ENCODE data around the gene FAM222A.

Gene FAM222A

GRCh38 chr12:109711596-109712461, 1.8 kb upstream of the FAM222A start:
- no peak for DNase-seq

DNA sequence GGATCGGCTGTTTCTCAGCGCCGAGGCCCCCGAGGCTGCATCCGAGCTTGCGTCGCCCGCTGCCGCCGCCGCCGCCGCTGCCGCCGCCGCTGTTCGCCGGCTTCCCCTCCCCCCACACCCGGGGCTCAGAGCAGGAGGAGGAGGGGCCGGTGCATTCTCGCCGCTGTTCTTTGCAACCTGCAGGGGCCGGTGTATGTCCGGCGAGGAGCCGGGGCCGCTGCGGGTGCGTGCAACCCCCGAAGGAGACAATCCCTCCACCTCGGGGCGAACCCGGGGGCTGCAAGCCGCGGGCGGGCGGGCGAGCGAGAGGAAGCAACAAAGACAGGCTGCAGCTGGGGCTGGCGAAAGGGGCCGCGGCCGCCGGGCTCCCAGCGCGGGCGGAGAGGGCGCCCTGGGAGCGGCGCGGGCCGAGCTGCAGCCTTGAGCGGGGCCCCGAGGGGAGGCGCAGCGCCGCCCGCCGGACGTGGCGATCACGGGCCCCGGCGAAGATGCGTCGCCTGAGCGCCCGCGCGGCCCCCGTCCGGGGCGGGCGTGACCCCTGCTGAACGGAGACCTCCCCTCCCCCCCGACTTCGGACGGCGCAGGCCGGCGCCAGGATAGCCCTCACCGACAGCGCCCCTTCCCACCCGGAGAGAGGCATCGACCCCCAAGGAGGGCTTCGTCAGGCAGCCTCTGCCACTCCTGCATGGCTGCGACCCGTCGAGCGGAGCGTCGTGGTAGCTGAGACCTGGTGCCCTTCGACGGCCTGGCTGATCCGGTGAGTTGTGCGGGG, 702 bp downstream of the FAM222A start:
- DNase-seq, result peak; percentile 19

DNA sequence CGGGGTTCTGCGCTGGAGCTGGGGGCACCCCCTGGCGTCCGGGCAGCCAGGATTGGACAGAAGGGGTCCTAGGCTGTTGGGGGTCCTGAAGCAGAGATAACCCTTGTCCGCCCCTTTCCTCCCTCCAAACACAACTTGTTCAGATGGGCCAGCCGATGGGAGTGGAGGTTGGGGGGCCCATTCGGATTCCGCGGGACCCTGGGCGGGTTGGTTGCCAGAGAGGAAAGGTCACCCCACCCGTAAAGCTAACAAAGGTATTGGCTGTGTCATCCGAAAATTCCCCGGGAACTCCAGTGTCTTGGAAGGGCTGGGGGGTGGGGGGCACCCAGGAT, 1.3 kb downstream of the FAM222A start:
- no peak for DNase-seq

- DNase-seq, result no peak
Measured at GRCh38 chr12:109715310-109716091, 1.9 kb downstream of the FAM222A start.

DNA sequence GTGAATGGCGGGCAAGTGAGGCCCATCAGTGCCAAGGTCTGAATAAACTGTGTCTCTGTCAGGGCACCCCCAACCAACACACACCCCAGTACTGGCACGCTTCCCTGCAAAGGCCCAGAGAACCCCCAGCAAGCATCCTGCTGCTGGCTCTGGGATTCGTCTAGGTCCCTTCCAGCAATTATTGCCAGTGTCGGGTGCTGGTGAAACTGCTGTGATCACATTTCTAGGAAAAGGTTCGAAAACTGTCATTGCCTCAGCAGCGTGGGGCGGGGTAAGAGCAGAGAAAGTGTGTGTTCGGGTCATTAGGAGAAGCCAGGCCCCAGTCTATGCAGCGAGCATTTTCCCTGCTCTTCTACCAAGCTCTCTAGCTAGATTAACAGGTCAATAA, 2.5 kb downstream of the FAM222A start:
- DNase-seq, result no peak

DNA sequence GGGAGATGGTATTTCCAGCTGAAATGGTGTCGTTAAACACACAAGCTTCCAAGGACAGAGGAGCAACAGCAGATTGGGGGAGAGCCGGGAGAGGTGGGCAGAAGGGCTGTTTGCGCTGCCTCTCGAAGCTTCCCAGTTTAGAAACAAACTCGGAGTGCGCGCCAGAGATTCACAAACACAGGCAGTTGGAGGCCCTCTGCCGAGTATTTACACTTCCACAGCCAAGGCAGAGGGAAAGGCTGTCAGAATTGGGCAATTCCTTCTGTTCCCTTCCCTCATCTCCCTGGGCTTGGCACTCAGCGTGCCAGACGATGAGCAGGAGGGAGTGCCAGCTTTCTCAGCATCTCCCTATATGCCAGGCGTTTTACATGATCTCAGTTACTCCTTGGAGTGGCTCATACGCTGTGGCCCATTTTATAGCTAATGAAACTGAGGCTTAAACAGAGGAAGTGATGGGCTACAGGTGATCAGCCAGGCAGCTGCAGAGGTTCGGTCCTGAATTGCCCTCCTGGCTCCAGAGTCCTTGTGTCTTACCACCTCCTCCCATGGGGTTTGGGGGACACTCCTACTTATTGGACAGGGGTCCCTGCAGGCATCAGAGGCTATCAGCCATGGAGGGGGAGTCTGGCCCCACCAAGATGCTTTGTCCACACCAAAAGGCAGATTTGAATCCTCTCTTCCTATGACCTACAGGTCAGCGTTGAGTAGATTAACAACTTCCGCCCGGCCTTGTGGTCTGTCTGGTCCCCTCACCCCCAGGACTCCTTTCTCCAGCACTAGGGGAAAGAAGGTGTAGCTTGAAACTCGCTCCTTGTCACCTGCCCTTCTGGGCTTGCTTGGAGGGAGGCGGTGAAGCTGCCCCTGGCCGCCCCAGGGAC, 3.1 kb downstream of the FAM222A start:
- no peak for DNase-seq

DNA sequence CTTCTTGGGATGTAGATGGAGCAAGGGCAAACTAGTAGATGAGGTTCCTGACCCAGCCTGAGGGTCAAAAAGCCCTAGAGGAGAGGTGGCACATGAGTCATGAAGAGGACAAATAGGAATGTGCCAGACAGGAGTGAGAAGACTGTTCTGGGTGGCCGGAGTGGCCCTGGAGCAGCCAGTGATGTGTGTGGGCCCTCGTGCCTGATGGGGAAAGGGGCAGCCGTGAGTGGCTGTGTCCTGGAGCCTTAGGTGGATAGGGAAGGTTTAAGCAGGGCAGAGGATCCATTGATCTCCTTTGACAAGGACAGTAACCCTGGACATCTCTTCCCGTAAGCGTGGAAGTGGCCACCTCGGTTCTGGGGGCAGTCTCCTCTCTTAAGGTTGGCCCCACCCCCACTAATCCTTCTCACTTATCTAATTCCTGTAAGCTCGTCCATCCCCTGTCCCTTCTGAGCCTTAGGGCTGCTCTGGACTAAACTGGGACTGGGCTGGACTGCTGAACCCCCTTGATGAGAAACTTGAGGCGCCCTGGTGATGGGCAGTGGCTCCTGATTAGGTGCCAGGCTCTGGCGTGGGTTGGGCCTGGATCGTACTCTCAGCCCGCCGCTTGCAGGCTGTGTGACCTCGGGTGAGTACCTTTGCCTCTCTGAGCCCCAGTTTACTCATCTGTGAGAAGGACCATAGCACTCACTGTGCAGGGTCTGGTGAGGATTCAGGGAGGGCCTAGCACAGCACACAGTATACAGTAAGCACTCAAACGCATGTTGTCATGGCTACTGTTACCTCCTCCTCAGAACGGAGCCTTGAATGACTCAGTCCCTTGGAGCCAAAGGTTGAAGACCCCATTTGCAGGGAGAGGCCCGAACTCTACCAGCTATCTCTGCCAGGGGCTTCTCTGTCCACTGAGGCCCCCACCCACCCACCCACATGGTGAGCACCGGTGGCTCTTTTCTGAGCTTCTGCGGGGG, 4.0 kb downstream of the FAM222A start:
- no peak for DNase-seq

- DNase-seq, result no peak
Measured at GRCh38 chr12:109718390-109718789, 4.8 kb downstream of the FAM222A start.

DNA sequence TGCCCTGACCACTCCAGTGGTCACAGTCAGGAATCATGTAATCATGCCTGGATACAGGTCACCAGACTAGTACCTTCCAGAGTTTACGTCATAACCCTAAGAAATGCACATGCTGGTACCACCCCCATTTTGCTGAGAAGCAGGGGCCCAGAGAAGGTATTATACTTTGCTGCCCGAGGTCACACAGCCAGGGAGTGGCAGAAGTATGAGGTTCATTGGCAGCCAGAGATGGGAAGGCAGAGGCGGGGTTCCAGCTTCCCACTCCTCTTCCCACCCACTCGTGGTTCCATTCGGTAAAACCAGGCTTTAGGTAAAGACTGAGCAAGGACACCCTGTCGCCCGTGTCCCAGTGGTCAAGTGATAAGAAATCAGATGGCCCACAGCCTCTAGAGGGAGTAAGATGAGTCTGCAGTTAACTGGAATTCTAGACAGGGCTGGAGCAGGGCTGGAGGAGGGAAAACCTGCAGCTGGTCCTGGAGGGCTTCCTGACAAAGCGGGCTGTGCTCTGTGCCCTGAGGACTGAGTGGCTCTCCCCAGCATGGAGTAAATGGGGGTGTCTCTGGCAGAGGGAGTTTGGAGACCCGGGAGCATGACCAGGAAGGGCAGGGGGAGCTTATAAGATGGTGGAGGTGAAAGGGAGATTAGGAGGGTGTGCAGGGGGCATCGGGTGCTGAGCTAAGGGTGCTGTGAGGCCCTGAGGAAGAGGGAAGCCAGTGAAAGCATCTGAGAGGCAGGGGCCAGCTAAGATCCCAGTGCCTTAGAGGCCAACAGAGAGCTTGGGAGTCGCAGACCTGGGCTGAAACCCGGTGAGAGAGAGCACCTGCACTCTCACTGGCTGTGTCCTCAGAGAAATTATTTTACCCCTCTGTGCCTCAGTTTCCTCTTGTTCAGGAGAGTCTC, 5.7 kb downstream of the FAM222A start:
- no peak for DNase-seq

GRCh38 chr12:109720152-109720856, 6.7 kb downstream of the FAM222A start:
- no peak for DNase-seq

GRCh38 chr12:109720857-109721189, 7.2 kb downstream of the FAM222A start:
- DNase-seq, result no peak

GRCh38 chr12:109721276-109721675, 7.7 kb downstream of the FAM222A start:
- no peak for DNase-seq

DNA sequence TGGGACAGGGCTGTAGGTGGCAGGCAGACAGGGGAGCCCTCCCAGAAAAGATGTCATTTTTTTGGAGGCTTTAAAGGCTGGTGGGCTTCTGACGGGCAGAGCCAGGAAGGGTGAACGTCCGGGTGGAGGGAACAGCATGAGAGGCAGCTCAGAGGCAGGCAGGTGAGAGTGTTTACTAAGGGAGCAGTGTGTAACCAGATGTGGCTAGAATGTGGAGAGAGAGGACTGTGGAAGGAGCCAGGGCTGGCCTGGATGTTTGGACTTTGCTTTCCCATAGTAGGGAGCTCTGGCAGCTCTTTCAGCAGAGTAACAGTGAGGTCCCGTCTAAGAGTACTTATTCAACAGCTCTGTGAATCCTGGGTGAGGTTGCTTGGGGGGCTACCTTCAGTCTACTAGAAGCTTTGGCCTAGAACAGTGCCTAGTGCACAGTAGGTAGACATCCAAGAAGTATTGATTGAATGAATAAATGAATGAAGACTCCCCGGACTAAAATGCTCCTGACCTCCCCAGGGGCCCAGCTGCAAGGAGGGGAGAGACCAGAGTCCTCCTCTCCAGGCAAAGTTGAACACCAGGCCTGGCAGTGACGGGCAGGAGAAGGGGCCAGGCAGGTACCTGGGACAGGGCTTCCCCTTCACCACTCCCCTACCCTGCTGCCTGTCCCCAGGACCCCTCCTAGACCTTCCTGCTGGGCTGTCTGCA, 8.5 kb downstream of the FAM222A start:
- no peak for DNase-seq

DNA sequence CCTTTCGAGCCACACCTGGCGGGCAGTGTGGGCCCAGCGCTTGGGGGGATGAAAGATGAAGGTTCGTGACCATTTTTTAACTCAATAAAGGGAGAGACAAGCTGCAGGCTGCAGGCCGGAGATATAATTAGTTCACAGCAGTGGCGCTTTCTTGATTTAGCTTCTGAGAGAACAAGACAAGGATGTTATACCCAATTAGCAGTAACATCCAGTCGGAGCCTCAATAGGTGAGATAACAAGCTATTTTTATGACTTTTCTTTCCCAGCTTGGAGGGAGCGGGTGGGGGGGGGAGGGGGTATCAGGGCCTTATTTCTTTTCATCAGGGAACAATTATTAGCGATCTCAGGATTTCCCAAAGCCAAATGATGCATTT, 9.1 kb downstream of the FAM222A start:
- no peak for DNase-seq

DNA sequence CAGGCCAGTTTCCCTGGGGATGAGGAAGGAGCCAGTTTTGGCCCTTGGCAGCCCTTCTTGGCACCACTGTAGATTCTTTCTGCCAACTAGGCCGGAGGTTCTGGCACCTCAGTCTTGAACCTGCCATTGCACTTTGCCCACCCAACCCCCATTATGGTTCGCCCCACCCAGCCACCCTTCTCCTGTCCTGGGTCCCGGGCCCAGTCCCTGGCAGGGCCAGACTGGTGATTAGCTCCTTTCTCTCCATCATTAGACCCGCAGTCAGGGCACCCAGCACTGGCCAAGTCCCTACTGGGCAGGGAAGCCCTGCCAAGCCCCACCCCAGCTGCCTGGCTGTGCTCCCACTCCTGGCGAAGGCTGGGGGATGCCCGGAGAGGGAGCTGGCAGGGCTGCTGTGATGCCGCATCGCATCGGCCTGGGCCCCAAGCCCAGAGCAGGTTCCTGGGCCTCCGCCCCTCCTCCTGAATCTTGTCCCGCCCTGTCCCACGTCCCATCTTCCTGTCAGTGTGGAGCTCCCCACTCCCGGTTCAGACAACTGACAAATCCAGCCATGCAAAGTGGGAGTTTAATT, 9.8 kb downstream of the FAM222A start:
- DNase-seq, result no peak

DNA sequence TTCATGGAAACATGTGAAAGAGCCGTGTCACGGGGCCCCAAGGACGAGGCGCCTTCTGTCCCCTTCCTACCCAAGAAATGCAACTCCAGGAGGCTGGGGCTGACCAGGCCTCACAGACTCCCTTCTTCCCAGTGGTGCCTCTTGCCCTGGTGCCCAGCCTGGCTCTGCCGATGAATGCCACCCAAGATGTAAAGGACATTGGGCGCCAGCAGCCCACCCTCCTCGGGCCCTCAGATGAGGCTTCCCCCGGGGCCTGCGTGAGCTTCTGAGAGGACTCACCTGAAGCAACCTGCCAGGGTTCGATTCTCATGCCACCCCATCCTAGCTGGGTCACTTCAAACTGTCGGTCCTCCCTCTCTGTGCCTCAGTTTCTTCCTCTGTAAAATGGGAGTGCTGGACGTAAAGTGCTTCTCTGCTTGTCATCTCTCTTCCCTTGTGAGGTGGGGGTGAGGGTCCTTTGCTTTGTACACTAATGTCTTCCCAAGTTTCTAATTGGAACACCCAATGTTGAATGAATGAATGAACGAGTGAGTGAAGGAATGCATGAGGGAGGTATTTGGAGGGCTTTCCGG, 10.8 kb downstream of the FAM222A start:
- no peak for DNase-seq

DNA sequence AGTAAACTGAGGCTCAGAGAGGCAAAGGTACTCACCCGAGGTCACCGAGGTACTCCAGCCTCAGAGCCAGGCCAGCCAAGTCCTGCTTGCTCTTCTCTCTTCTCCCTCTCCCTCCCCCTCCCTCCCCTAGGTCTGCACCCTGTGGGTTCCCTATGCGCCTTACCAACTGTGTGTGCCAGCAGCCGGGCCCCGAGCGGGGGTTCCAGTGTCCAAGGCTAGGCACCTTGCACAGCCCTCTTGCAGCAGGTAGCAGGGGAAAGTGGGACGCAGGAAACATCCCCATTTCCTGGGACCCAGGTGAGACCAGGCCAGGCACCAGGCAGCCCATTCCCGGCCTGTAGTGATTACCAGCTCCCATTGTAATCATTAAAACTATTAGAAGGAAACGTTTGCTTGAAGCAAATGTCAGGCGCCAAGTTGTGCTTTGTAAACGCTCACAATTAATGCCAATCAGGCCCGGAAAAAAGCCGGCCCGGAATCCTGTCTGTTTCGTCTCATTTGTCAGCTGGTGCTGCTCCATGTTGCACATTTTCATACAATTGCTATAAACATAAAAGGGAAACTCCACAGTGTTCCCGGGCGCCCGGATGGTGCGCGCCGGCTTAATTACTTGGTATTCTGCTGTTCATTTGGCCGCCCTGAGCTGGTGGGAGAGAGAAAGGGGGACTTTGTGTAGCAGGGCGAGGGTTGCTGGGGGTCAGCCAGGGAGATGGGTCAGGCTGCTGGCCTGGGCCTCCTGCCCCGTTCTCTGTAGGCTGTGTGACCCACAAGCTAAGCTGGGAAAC, 11.9 kb downstream of the FAM222A start:
- DNase-seq, result no peak
